ENCODE data around the gene MARCHF6. TPM values are rescaled to one million over a fixed set of nuclear protein-coding genes. Genes with fewer than 3 reads are reported as not detected.
"Not testable (repeated sequence)": the region's sequence is repeated elsewhere in the genome, so short reads cannot be mapped to it uniquely, and the experiment has no call there.

The MARCHF6 gene
- total RNA-seq, 2 donors from 2014 or later = 89.5 to 103 TPM

GRCh38 chr5:10376544-10376943 lies 23.0 kb downstream of the MARCHF6 start:
- no peak overlapping the region for H3K27ac ChIP-seq
- no peak for TF ChIP-seq CTCF (IDR thresholded peaks at IDR 0.05)
- no peaks in the 10 kb centered on the region for H3K9me3 ChIP-seq
- DNase-seq (ENCODE audit: low spot score) = no peak
- H3K4me1 ChIP-seq = peaks cover 0 to 48% of the 10 kb centered on the region in 2 donors
- no peaks in the 10 kb centered on the region for H3K36me3 ChIP-seq
- H3K4me3 ChIP-seq = no peak overlapping the region
- H3K27me3 ChIP-seq = no peaks in the 10 kb centered on the region

- TF ChIP-seq CTCF (IDR thresholded peaks at IDR 0.05) = no peak
- H3K4me1 ChIP-seq = peaks cover 0 to 46% of the 10 kb centered on the region in 2 donors
- peaks cover 2% of the 10 kb centered on the region for H3K36me3 ChIP-seq
- H3K4me3 ChIP-seq = no peak overlapping the region
- H3K27me3 ChIP-seq = no peaks in the 10 kb centered on the region
- no peak overlapping the region for H3K27ac ChIP-seq
- no peak for DNase-seq (ENCODE audit: low spot score)
- no peaks in the 10 kb centered on the region for H3K9me3 ChIP-seq
Measured at GRCh38 chr5:10377081-10377480, 23.6 kb downstream of the MARCHF6 start.

- no peaks in the 10 kb centered on the region for H3K9me3 ChIP-seq
- H3K4me3 ChIP-seq = no peak overlapping the region
- H3K4me1 ChIP-seq = peaks cover 0 to 13% of the 10 kb centered on the region in 2 donors
- DNase-seq (ENCODE audit: low spot score) = no peak
- TF ChIP-seq CTCF (IDR thresholded peaks at IDR 0.05) = no peak
- H3K27ac ChIP-seq = no peak overlapping the region
- peaks cover 17% of the 10 kb centered on the region for H3K36me3 ChIP-seq
- H3K27me3 ChIP-seq = no peaks in the 10 kb centered on the region
Measured at GRCh38 chr5:10381803-10382202, 28.3 kb downstream of the MARCHF6 start.

GRCh38 chr5:10384483-10384882 lies 31.0 kb downstream of the MARCHF6 start:
- H3K4me1 ChIP-seq = peaks cover 0 to 4% of the 10 kb centered on the region in 2 donors
- H3K9me3 ChIP-seq = no peaks in the 10 kb centered on the region
- peaks cover 30% of the 10 kb centered on the region for H3K36me3 ChIP-seq
- DNase-seq (ENCODE audit: low spot score) = no peak
- H3K27ac ChIP-seq = no peak overlapping the region
- no peak for TF ChIP-seq CTCF (IDR thresholded peaks at IDR 0.05)
- no peak overlapping the region for H3K4me3 ChIP-seq
- H3K27me3 ChIP-seq = no peaks in the 10 kb centered on the region

GRCh38 chr5:10387690-10388089 lies 34.2 kb downstream of the MARCHF6 start:
- no peaks in the 10 kb centered on the region for H3K9me3 ChIP-seq
- no peak overlapping the region for H3K4me3 ChIP-seq
- H3K36me3 ChIP-seq = peaks cover 48% of the 10 kb centered on the region
- no peak for DNase-seq (ENCODE audit: low spot score)
- H3K27ac ChIP-seq = no peak overlapping the region
- peaks cover 0 to 4% of the 10 kb centered on the region in 2 donors for H3K4me1 ChIP-seq
- no peaks in the 10 kb centered on the region for H3K27me3 ChIP-seq
- TF ChIP-seq CTCF (IDR thresholded peaks at IDR 0.05) = no peak

GRCh38 chr5:10391130-10391529 lies 37.6 kb downstream of the MARCHF6 start:
- TF ChIP-seq CTCF (IDR thresholded peaks at IDR 0.05) = no peak
- no peaks in the 10 kb centered on the region for H3K9me3 ChIP-seq
- H3K27ac ChIP-seq = no peak overlapping the region
- H3K4me3 ChIP-seq = no peak overlapping the region
- DNase-seq (ENCODE audit: low spot score) = no peak
- H3K36me3 ChIP-seq = peaks cover 80% of the 10 kb centered on the region
- no peaks in the 10 kb centered on the region for H3K4me1 ChIP-seq
- no peaks in the 10 kb centered on the region for H3K27me3 ChIP-seq

- H3K27ac ChIP-seq = peak overlapping the region; percentile 44 to 52
- not testable (repeated sequence) for H3K27me3 ChIP-seq; H3K4me3 ChIP-seq; DNase-seq (ENCODE audit: low spot score); H3K4me1 ChIP-seq; H3K9me3 ChIP-seq
- peaks cover 68% of the 10 kb centered on the region for H3K36me3 ChIP-seq
Measured at GRCh38 chr5:10392567-10393328, 39.3 kb downstream of the MARCHF6 start.

Data from right atrium auricular region (tissue), 2 donors.